ENCODE results near the gene PGP. TPM values are rescaled to one million over a fixed set of nuclear protein-coding genes. Genes with fewer than 3 reads are reported as not detected.

Gene PGP
- total RNA-seq, 1 donor, result 9.8 TPM

DNA sequence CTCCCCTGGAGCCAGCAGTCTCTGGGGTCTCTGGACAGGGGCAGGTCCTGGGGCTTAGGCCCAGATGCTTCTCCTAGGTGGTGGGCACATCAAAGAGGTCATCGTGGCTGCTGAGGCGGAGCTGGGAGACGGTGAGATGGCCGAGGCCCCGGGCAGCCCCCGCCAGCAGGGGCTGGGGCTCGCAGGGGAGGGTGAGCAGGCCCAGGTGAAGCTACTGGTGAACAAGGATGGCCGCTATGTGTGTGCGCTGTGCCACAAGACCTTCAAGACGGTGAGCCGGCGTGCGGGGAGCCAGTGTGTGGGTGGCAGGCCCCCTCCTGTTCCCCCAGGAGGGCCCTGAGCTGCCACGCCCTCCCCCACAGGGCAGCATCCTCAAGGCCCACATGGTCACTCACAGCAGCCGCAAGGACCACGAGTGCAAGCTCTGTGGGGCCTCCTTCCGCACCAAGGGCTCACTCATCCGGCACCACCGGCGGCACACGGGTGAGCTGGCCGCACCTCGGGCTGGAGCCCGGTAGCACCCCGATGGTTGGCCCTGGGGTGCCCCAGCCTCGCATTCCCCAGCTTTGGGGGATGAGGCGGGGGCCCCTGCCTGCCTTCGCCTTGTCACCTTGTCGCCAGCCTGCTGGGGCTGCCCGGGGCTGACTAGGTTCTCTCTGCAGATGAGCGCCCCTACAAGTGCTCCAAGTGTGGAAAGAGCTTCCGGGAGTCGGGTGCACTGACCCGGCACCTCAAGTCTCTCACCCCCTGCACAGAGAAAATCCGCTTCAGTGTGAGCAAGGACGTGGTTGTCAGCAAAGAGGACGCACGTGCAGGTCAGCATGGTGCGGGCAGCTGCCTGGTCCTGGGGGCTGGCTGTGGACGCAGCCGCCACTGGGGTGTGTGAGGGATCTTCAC lies 17.7 kb upstream of the PGP start:
- no peaks in the 10 kb centered on the region for H3K4me1 ChIP-seq (ENCODE audit: insufficient read depth, low read length)

GRCh38 chr16:2231016-2231931 lies 16.6 kb upstream of the PGP start:
- H3K4me1 ChIP-seq (ENCODE audit: insufficient read depth, low read length), result no peaks in the 10 kb centered on the region
- H3K4me3 ChIP-seq (ENCODE audit: low read length), result no peak overlapping the region
- H3K27me3 ChIP-seq (ENCODE audit: insufficient read depth, low read length), result no peaks in the 10 kb centered on the region

More for the DNA sequence above, 17.7 kb upstream of the PGP start:
- no peaks in the 10 kb centered on the region for H3K27me3 ChIP-seq (ENCODE audit: insufficient read depth, low read length)
- H3K9me3 ChIP-seq (ENCODE audit: low read depth, low read length), result no peaks in the 10 kb centered on the region
- no peak overlapping the region for H3K4me3 ChIP-seq (ENCODE audit: low read length)

GRCh38 chr16:2230376-2230775 lies 15.7 kb upstream of the PGP start:
- H3K27me3 ChIP-seq (ENCODE audit: insufficient read depth, low read length), result no peaks in the 10 kb centered on the region
- H3K4me1 ChIP-seq (ENCODE audit: insufficient read depth, low read length), result peaks cover 4% of the 10 kb centered on the region
- no peaks in the 10 kb centered on the region for H3K9me3 ChIP-seq (ENCODE audit: low read depth, low read length)
- no peak overlapping the region for H3K4me3 ChIP-seq (ENCODE audit: low read length)

More at GRCh38 chr16:2231016-2231931, 16.6 kb upstream of the PGP start:
- H3K9me3 ChIP-seq (ENCODE audit: low read depth, low read length), result no peaks in the 10 kb centered on the region

DNA sequence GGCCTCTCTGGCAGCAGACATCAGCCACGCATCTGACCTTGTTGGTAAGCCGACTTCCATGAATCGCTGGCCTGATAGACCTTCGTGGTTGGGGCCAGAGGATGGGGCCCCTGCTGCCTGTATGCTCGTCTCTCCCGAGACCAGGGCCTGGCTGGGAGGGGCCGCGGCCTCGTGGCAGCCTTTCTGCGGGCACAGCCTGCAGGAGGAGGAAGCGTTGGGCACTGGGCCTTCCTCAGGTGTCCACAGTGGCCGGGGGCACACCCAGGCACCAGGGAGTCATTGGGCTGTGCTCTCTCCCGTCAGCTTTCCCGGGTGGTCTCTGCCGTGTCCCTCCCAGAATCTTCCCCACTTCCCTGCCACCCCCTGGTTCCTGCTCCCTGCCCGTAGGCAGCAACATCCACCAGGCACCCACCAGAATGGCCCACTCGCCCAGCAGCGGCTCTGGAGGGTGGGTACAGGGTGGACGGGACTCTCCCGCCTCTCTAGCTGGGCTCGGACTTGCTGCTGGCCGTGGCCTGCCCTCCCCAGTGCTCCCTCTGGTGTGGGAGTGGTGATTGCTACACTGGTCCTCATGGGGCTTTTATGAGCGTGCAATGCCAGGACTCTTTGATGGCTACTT lies 15.1 kb upstream of the PGP start:
- Histone ChIP-seq H3K4me1 (ENCODE audit: insufficient read depth, low read length) (peaks cover 9% of the 10 kb centered on the region), H3K9me3 (ENCODE audit: low read depth, low read length) (no peaks in the 10 kb centered on the region), H3K4me3 (ENCODE audit: low read length) (no peak overlapping the region), H3K27me3 (ENCODE audit: insufficient read depth, low read length) (no peaks in the 10 kb centered on the region)

GRCh38 chr16:2229091-2229490 lies 14.5 kb upstream of the PGP start:
- H3K9me3 ChIP-seq (ENCODE audit: low read depth, low read length), result no peaks in the 10 kb centered on the region
- no peaks in the 10 kb centered on the region for H3K27me3 ChIP-seq (ENCODE audit: insufficient read depth, low read length)
- H3K4me3 ChIP-seq (ENCODE audit: low read length), result no peak overlapping the region
- peaks cover 16% of the 10 kb centered on the region for H3K4me1 ChIP-seq (ENCODE audit: insufficient read depth, low read length)

DNA sequence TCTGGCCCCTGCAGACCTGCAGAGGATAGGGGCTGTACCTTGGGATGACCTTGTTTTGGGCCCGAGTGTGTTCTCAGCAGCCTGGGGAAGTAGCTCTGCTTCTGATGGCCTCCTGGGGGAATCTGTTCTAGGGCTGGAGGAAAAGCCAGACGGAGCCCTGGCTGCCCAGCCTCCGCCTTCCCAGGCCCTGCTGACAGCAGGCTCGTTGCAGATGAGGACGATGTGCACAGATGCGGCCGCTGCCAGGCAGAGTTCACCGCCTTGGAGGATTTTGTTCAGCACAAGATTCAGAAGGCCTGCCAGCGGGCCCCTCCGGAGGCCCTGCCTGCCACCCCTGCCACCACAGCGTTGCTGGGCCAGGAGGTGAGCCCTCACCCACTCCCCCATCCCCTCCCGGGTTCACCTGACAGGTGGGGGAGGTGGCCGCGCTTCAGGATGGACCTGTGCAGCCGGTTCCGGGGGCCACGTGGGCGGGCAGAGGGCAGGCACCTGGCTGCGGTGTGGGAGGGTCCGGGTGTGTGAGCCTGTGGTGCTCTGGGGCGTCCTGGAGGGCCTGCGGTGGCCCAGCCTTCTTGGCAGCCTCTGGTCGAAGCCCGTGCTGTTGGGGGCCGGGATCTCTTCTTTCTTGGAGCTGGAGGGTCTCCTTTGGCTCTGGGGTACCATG lies 13.7 kb upstream of the PGP start:
- Histone ChIP-seq H3K9me3 (ENCODE audit: low read depth, low read length) (no peaks in the 10 kb centered on the region), H3K27me3 (ENCODE audit: insufficient read depth, low read length) (no peaks in the 10 kb centered on the region), H3K4me1 (ENCODE audit: insufficient read depth, low read length) (peaks cover 20% of the 10 kb centered on the region), H3K4me3 (ENCODE audit: low read length) (no peak overlapping the region)

- no peak overlapping the region for H3K4me3 ChIP-seq (ENCODE audit: low read length)
- H3K9me3 ChIP-seq (ENCODE audit: low read depth, low read length), result no peaks in the 10 kb centered on the region
- H3K27me3 ChIP-seq (ENCODE audit: insufficient read depth, low read length), result no peaks in the 10 kb centered on the region
- H3K4me1 ChIP-seq (ENCODE audit: insufficient read depth, low read length), result peaks cover 25% of the 10 kb centered on the region
Measured at GRCh38 chr16:2226918-2227317, 12.3 kb upstream of the PGP start.

DNA sequence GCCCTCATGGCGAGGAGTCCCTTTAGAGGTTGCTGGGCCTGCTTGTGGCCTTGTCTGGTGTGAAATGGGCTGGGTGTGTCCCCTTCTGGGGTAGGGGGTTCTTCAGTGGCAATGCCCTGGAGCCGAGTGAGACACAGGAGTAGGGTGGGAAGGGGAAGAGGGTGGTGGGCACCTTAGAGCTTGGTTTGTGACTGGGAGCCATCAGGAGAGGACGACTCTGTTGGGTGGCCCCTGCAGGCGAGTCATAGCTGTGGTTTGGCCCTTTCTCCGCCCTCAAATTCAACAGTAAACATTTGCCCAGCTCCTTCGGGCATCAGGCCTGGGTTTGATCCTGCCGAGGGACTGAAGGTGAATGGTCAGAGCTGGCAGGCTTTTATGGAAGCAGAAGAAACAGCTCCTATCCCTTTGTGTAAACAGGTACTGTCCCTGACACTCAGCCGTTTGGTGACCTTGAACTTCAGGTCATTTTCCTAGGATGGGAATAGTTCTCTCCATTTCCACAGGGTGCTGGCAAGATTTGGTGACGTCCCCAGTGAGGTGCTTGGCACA lies 11.7 kb upstream of the PGP start:
- H3K4me3 ChIP-seq (ENCODE audit: low read length), result no peak overlapping the region
- H3K27me3 ChIP-seq (ENCODE audit: insufficient read depth, low read length), result no peaks in the 10 kb centered on the region
- peaks cover 25% of the 10 kb centered on the region for H3K4me1 ChIP-seq (ENCODE audit: insufficient read depth, low read length)
- H3K9me3 ChIP-seq (ENCODE audit: low read depth, low read length), result no peaks in the 10 kb centered on the region

GRCh38 chr16:2223942-2224486 lies 9.4 kb upstream of the PGP start:
- Histone ChIP-seq H3K9me3 (ENCODE audit: low read depth, low read length) (no peaks in the 10 kb centered on the region), H3K27me3 (ENCODE audit: insufficient read depth, low read length) (no peaks in the 10 kb centered on the region), H3K4me1 (ENCODE audit: insufficient read depth, low read length) (peaks cover 25% of the 10 kb centered on the region), H3K4me3 (ENCODE audit: low read length) (peak overlapping the region; percentile 88)

- no peaks in the 10 kb centered on the region for H3K9me3 ChIP-seq (ENCODE audit: low read depth, low read length)
- H3K4me3 ChIP-seq (ENCODE audit: low read length), result peak within 1 kb of the TSS; percentile 88
- H3K27me3 ChIP-seq (ENCODE audit: insufficient read depth, low read length), result no peaks in the 10 kb centered on the region
- peaks cover 25% of the 10 kb centered on the region for H3K4me1 ChIP-seq (ENCODE audit: insufficient read depth, low read length)
Measured at GRCh38 chr16:2223221-2223941, 8.7 kb upstream of the PGP start, which contains the start of gene E4F1. TSS of gene E4F1 (plus strand) at chr16:2223591. CDS start at chr16:2223614, 23 bp downstream.

- no peaks in the 10 kb centered on the region for H3K27me3 ChIP-seq (ENCODE audit: insufficient read depth, low read length)
- H3K4me1 ChIP-seq (ENCODE audit: insufficient read depth, low read length), result peaks cover 30% of the 10 kb centered on the region
- H3K4me3 ChIP-seq (ENCODE audit: low read length), result no peak overlapping the region
- no peaks in the 10 kb centered on the region for H3K9me3 ChIP-seq (ENCODE audit: low read depth, low read length)
Measured at GRCh38 chr16:2216330-2216729, 1.7 kb upstream of the PGP start.

DNA sequence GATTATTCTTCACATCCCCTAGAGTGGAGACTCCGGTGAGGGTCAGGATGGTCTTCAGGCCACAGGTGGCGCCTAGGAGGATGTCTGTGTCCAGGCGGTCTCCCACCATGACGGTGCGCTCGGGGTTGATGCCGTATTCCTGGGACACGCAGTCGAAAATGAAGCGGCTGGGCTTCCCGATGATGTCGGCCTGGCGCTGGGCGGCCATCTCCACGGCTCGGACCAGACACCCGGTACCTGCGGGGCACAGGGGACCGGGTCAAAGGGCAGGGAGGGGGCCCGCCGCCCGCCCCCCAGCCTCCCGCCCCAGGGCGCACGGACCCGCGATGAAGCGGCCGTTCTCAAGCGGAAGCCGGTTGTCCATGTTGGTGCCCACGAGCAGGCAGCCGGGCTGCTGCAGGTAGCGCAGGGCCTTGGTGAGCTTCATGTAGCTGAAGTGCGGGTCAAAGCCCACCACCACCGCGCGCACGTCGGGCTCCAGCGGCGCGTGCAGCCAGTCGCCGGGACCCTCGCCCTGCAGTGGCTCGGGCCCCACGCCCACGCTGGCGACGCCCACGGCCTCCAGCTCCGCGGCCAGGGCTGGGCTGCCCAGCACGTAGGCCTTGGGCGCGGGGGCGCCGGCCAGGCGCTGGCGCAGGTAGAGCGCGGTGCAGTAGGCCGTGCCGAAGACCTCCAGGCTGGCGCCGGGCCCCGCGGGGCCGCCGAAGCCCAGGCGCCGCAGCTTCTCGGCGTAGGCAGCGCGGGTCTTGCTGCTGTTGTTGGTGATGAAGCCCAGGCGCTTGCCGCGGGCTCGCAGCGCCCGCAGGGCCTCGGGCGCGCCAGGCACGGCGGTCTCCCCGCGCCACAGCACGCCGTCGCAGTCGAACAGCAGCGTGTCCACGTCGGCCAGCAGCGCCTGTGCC lies 572 bp downstream of the PGP start:
- Histone ChIP-seq H3K4me3 (ENCODE audit: low read length) (peak overlapping the region; percentile 67), H3K9me3 (ENCODE audit: low read depth, low read length) (no peaks in the 10 kb centered on the region), H3K27me3 (ENCODE audit: insufficient read depth, low read length) (no peaks in the 10 kb centered on the region), H3K4me1 (ENCODE audit: insufficient read depth, low read length) (peaks cover 30% of the 10 kb centered on the region)
